Effector CD4-positive, alpha-beta T cell (primary cell): ENCODE results near the gene TTC1.
"Not testable (repeated sequence)": the region's sequence is repeated elsewhere in the genome, so short reads cannot be mapped to it uniquely, and the experiment has no call there.

ENCODE experiments used
- DNase-seq: peaks from one replicate; pipeline ENCODE4 v3.0.0-alpha.2; 2020
- total RNA-seq: gene quantifications from one replicate; lab custom pipeline; 2026; lab: John Stamatoyannopoulos, UW

Gene TTC1
- total RNA-seq: 25.9 reads per million, percentile 53 among the genes with 10 or more reads in this experiment

- peak; percentile 94 for DNase-seq
These were observed at the start of gene TTC1 for GRCh38 chr5:160008877-160009590. Gene TTC1, plus strand, starts transcription at chr5:160009139. Its CDS starts 1,390 bp downstream, at chr5:160010529.

GRCh38 chr5:159961176-159962160 lies 47.5 kb upstream of the TTC1 start:
- DNase-seq: no peak

DNA sequence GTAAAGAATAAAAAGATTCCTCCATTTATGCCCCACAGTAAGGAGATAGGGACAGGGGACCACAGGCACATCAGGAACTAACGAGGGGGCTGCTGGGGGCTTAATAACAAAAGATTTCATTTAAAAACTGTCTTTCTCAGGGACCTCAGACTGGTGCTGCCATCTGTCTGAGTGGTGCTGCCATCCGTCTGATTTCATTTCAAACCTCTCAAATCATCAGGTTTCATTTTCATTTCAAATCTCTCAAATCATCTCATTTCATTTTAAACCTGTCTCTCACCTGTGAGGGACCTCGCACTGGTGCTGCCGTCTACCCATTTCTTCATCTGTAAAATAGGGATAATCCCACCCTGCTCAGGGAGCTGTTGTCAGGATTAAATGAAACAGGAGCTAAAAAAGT lies 46.7 kb upstream of the TTC1 start:
- no peak for DNase-seq

- DNase-seq: no peak
These were observed 45.0 kb upstream of the TTC1 start for GRCh38 chr5:159963935-159964334.

DNA sequence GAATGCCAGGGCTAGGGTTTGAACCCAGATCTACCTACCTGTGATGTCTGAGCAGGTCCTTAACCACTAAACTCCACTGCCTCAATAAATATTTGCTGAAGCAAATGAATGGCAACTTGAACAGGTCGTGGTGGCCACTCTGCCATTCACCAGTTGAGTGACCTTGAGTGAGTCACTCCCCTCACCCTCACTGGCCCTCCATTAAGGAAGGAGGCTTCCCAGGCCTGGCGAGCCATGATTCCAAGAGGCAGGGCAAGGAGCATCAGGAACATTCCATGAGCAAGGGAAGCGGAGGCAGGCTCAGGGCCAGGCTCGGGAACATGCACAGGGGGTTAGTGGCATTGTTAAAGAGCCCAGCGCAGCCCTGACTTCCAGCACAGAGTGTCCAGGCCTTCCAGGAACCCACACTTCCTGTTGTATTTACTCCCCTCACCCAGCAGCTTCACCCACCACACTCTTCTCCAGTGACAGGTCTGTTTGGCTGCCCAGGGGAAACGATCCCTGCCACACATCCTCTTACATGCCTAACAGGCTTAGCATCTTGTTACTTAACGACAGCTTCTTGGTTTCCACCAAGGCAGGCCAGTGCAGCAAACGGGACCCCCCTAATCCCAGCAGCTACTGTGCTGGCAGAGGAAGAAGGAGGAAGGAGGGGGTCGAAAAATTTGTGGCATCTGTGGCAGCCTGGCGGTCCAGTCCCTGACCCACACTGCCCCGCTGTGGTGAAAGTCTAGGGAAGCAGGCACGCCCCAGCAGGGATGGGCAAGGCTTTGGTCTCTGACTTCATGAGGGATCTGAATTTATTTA lies 43.7 kb upstream of the TTC1 start:
- no peak for DNase-seq

- not testable (repeated sequence) for DNase-seq
These were observed 43.2 kb upstream of the TTC1 start for GRCh38 chr5:159965838-159966128.

GRCh38 chr5:159969966-159970365 lies 39.0 kb upstream of the TTC1 start:
- DNase-seq: no peak

GRCh38 chr5:159971038-159971437 lies 37.9 kb upstream of the TTC1 start:
- no peak for DNase-seq

GRCh38 chr5:159971514-159971913 lies 37.4 kb upstream of the TTC1 start:
- DNase-seq: no peak

GRCh38 chr5:159971931-159972461 lies 36.9 kb upstream of the TTC1 start:
- no peak for DNase-seq

DNA sequence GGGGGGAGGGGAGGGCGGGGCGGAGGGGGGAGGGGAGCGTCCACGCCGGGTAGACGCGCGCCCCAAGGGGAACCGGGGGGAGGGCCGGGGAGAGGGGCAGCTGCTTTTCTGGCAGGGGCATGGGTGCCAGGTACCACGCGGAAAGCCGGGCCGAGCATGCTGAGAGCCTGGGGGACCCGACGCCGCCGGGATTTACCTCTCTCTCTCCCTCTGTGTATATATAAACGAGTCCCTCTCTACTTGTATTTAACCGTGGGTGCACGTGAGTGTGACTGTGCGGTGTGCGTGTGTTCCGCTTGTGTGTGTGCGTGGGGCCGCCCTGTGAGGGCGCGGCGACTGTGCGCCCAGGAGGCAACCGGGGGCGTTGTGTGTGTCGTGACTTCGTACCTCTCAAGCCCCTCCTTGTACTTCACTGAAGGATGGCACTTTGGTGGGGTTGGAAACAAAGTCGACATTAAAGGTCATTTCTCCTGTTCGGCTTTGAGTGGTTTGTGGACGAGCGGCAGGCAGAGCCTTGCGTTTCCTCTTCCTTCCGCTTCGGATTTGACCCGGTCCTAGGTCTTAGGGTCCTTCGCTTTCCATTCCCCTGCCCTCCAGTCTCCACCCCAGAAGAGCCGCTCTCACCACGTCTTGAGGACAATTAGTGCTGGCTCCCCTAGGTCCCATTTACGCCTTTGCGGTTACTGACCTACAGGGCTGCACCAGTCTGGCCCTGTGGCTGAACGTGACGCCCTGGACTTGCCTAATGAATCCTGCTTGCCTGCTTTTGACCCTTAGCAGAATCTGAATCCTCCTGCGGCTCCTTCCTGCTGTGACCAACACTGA lies 36.2 kb upstream of the TTC1 start:
- DNase-seq: no peak

- no peak for DNase-seq
These were observed 33.4 kb upstream of the TTC1 start for GRCh38 chr5:159975462-159976019.

DNA sequence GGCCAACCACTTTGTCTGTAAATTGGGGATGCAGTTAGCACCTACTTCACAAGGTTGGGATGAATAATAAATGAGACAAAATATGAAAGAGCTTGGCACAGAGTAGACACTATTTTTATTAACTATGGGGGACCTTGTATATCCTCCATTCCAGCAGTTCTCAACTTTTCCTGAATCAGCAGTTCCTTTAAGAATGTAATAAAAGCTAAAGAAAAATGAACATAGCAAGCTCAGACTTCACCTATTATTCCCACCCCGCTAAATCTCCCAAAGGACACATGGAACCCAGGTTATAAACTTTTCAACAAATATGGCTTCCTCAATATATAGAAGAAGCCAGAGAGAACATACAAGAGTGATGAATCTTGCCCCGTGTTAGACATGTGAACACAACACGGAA lies 32.0 kb upstream of the TTC1 start:
- DNase-seq: no peak

DNA sequence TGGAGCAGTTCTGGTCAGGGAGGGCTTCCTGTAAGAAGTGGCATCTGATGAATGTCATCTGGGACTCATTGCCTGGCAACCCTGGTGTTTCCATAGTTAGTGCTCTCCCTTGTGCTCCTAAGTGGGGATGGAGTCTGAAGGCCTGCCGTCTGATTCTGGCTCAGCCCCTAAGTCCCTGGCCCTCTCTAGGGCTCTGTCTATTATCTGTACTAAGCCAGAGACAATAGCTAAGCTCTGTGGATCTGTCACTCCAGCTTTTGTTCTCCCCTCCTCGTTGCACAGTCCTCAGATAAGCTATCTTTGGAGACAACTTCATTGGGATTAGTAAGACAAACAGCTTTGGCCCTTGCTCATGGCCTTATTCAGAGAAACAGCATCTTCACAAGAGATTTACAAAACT lies 30.6 kb upstream of the TTC1 start:
- DNase-seq: no peak

DNA sequence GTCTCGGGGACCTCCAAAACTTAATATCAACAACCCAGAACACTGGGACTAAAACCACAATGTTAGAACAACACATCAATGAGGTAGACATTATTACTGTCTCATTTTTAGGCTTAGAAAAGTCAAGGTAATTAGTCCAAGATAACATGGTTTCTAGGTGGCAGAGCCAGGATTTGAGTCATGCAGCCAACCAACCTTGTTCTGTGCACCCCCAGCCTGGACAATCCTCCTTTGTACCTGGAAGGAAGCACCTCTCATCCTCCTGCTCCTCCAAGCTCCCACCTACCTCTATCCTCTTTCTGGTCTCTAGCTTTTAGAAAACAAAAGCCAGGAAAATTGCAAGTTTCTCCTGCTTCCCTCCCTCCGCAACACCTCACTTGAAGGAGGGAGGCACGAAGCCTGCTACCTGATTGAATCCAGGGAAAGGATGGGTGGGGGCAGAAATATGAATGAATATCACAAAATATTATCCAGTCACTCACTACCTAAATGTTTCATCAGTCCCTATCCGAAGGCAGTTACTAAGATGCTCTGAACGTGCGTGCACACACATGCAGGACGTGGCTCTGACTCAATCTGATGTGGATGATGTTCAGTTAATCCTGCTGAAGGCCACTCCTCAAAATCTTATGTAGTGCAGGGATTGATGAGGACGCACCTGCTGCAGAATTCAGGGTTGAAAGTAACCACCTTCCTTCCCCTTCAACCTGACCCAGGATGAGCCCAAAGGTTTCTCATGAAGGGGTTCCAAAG lies 26.3 kb upstream of the TTC1 start:
- no peak for DNase-seq

DNA sequence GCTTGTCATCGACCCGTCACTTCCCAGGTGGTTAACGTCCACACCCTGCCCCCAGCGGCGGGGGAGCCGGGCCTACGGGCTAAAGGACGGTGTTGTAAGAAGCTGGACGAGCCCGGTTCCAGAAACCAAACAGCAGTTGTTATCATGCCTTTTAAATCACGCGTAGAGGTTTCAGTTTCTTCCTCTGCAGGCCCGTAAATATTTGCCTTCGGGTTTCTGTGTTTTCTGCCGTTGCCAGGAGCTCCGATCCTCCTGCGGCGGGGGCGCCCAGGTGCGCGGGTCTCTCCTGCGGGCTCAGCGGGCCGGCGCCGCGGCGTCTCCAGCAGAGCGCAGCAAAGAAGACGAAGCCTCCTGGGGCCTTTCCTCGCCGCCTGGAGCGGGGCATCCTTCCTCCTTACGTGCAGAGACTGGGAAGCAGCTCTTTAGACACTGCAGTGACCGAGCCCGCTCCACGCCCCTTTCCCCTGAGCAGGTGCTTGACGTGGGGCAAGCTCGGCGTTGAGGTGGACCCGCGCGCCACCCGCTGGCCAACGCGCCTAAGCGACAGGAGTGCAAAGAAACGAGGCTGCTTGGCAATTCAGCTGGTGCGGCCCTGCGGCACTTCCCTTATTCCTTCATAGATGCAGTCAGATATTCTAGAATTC lies 21.8 kb upstream of the TTC1 start:
- DNase-seq: peak; percentile 54

GRCh38 chr5:159990506-159990905 lies 18.4 kb upstream of the TTC1 start:
- no peak for DNase-seq

GRCh38 chr5:159992566-159992965 lies 16.4 kb upstream of the TTC1 start:
- no peak for DNase-seq

DNA sequence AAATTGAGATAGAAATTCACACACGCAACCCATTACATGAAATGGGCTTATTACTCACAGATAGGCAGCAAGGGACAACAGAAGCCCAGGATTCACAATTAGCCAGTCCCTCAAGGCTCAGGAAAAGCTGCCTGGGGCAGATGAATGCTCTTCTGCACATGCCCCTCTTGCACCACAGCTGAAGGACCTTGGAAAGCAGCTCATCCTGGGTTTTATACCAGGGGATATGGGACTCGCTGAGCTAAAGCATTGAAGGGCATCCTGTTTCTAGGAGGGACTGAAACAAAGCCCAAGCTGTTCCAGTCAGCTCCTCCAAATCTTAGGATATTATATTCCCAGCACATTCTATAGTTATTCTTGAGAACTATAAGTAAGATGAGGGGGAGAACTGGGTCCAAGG lies 15.7 kb upstream of the TTC1 start:
- no peak for DNase-seq

GRCh38 chr5:159995907-159996306 lies 13.0 kb upstream of the TTC1 start:
- no peak for DNase-seq
